GM21526 (cell line): ENCODE measurements around the gene TTC13.

ENCODE experiments used
- ATAC-seq: cut with Tn5 transposase; IDR thresholded peaks from one replicate; pipeline ENCODE4 v1.9.1; 2021; ENCODE audit warnings: moderate library complexity; ENCODE audit not compliant: unreplicated experiment, low FRiP score

The TTC13 gene

GRCh38 chr1:230858918-230859729, 119.5 kb downstream of the TTC13 start:
- ATAC-seq = no peak

GRCh38 chr1:230858236-230858820, 120.3 kb downstream of the TTC13 start:
- ATAC-seq = no peak

- no peak for ATAC-seq
These were observed 120.8 kb downstream of the TTC13 start for GRCh38 chr1:230857822-230858221.

- ATAC-seq = no peak
These were observed 121.6 kb downstream of the TTC13 start for GRCh38 chr1:230857077-230857476.
